GM19395 (cell line): ENCODE results near the gene GALNTL6.

Experiments used
- ATAC-seq: cut with Tn5 transposase; IDR thresholded peaks from one replicate; pipeline ENCODE4 v1.9.1; 2021; ENCODE audit warnings: mild to moderate bottlenecking, moderate library complexity; ENCODE audit not compliant: unreplicated experiment

The GALNTL6 gene

GRCh38 chr4:172648471-172648870 lies 835.3 kb downstream of the GALNTL6 start:
- ATAC-seq = no peak

GRCh38 chr4:172649143-172649542 lies 835.9 kb downstream of the GALNTL6 start:
- no peak for ATAC-seq

GRCh38 chr4:172650758-172651530 lies 837.7 kb downstream of the GALNTL6 start:
- ATAC-seq = no peak

- ATAC-seq = no peak
Observed at GRCh38 chr4:172651961-172652360, 838.8 kb downstream of the GALNTL6 start.

GRCh38 chr4:172652369-172652768 lies 839.2 kb downstream of the GALNTL6 start:
- ATAC-seq = no peak

- ATAC-seq = no peak
Observed at GRCh38 chr4:172653676-172654075, 840.5 kb downstream of the GALNTL6 start.

GRCh38 chr4:172654457-172654856 lies 841.3 kb downstream of the GALNTL6 start:
- no peak for ATAC-seq

- no peak for ATAC-seq
Observed at GRCh38 chr4:172656055-172656454, 842.9 kb downstream of the GALNTL6 start.

GRCh38 chr4:172657081-172657480 lies 843.9 kb downstream of the GALNTL6 start:
- ATAC-seq = no peak

GRCh38 chr4:172660251-172660650 lies 847.0 kb downstream of the GALNTL6 start:
- no peak for ATAC-seq

- no peak for ATAC-seq
Observed at GRCh38 chr4:172662113-172662512, 848.9 kb downstream of the GALNTL6 start.

GRCh38 chr4:172666711-172667368 lies 853.6 kb downstream of the GALNTL6 start:
- ATAC-seq = no peak

- ATAC-seq = no peak
Observed at GRCh38 chr4:172674811-172675210, 861.6 kb downstream of the GALNTL6 start.

- ATAC-seq = no peak
Observed at GRCh38 chr4:172675232-172675631, 862.0 kb downstream of the GALNTL6 start.

- no peak for ATAC-seq
Observed at GRCh38 chr4:172680691-172681090, 867.5 kb downstream of the GALNTL6 start.

- no peak for ATAC-seq
Observed at GRCh38 chr4:172683021-172683420, 869.8 kb downstream of the GALNTL6 start.

GRCh38 chr4:172686021-172686420 lies 872.8 kb downstream of the GALNTL6 start:
- ATAC-seq = no peak

GRCh38 chr4:172688534-172688933 lies 875.3 kb downstream of the GALNTL6 start:
- no peak for ATAC-seq

GRCh38 chr4:172691552-172691951 lies 878.3 kb downstream of the GALNTL6 start:
- no peak for ATAC-seq

GRCh38 chr4:172692701-172693100 lies 879.5 kb downstream of the GALNTL6 start:
- ATAC-seq = no peak

GRCh38 chr4:172698256-172698655 lies 885.1 kb downstream of the GALNTL6 start:
- ATAC-seq = no peak

- no peak for ATAC-seq
Observed at GRCh38 chr4:172705565-172705964, 892.4 kb downstream of the GALNTL6 start.
